Muscle layer of duodenum (tissue), 2 donors: Measurements from ENCODE around the gene ZNF419.
"Not testable (repeated sequence)": the region's sequence is repeated elsewhere in the genome, so short reads cannot be mapped to it uniquely, and the experiment has no call there.

ENCODE experiments used
- H3K27ac ChIP-seq: one replicate; pipeline ENCODE4 v1.7.0; 2013; ENCODE audit warnings: mild to moderate bottlenecking, low read length
- H3K27me3 ChIP-seq: one replicate; pipeline ENCODE4 v1.7.0; 2013; ENCODE audit warnings: low read depth, mild to moderate bottlenecking, control low read depth, low read length
- H3K36me3 ChIP-seq, 2 donors: one replicate each; pipeline ENCODE4 v1.7.0; 2013; ENCODE audit warnings: low read length in 2 of 2, control low read depth in 1 of 2, mild to moderate bottlenecking in 1 of 2; ENCODE audit not compliant: insufficient read depth in 2 of 2, control insufficient read depth in 1 of 2
- H3K4me1 ChIP-seq, 2 donors: one replicate each; pipeline ENCODE4 v1.7.0; 2013; ENCODE audit warnings: low read length in 2 of 2, mild to moderate bottlenecking in 2 of 2, control low read depth in 1 of 2, moderate library complexity in 1 of 2; ENCODE audit not compliant: insufficient read depth in 2 of 2, control insufficient read depth in 1 of 2
- H3K4me3 ChIP-seq, 2 donors: one replicate each; pipeline ENCODE4 v1.7.0; 2013; ENCODE audit warnings: low read length in 2 of 2, low read depth in 1 of 2, mild to moderate bottlenecking in 1 of 2
- H3K9me3 ChIP-seq, 2 donors: one replicate each; pipeline ENCODE4 v1.7.0; 2013; ENCODE audit warnings: low read length in 2 of 2, control low read depth in 1 of 2, mild to moderate bottlenecking in 1 of 2; ENCODE audit not compliant: control insufficient read depth in 1 of 2
- donor health status: healthy.

The ZNF419 gene

GRCh38 chr19:57488299-57488644 is 722 bp downstream of the ZNF419 start:
- Histone ChIP-seq H3K9me3 (peaks cover 0 to 10% of the 10 kb centered on the region in 2 donors), H3K4me3 (peak overlapping the region; percentile 8 to 96), H3K36me3 (peaks cover 9 to 31% of the 10 kb centered on the region in 2 donors)
- not testable (repeated sequence) for H3K27me3 ChIP-seq, H3K27ac ChIP-seq, H3K4me1 ChIP-seq

GRCh38 chr19:57499332-57499679 is 11.8 kb downstream of the ZNF419 start:
- H3K4me1 ChIP-seq, H3K27ac ChIP-seq, H3K27me3 ChIP-seq: not testable (repeated sequence)
- Histone ChIP-seq H3K36me3 (peaks cover 8 to 20% of the 10 kb centered on the region in 2 donors), H3K9me3 (peaks cover under 1 to 18% of the 10 kb centered on the region in 2 donors), H3K4me3 (peak overlapping the region in 1 of 2 donors; percentile 71)

DNA sequence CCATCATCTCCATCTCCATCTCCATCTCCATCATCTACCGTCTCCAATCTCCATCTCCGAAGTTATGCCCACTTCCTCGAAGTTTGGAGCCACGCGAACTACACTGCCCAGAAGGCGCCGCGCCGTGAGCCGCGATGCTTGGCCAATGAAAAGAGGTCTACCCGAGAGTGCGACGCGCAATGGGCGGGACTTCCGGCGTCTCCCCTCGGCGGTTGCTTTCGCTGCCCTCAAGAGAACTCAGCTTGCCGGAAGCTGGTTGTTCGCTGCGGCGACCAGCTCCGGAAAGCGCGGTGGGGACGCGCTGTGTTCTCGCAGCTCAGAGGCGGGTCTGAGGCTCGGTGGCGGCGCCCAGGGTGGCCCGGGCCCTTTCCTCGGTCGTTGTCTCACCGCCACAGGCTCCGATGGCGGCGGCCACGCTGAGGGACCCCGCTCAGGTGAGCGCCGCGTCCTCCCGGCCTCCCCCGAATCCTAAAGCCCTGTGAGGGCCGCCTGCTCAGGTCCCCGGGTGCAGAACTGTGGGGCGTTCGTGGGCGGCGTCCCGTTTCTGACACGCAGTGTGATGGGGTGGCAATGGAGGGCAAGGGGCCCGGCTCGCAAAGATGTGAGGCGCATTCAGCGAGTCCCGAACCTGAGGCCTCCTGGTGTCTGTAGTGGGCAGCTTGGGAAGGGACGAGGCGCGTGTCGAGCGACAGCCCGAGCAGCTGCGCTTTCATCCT is 12.3 kb downstream of the ZNF419 start, which contains the start of gene ZNF773:
Gene ZNF773 (plus strand): TSS at position 259 of the 716 bp plus-strand sequence. CDS start 143 bp downstream, at position 402.
- Histone ChIP-seq H3K4me3 (peak within 1 kb of the TSS; percentile 56 to 71), H3K36me3 (peaks cover 11 to 20% of the 10 kb centered on the region in 2 donors), H3K9me3 (peaks cover 0 to 19% of the 10 kb centered on the region in 2 donors)
- not testable (repeated sequence) for H3K27ac ChIP-seq, H3K27me3 ChIP-seq, H3K4me1 ChIP-seq

DNA sequence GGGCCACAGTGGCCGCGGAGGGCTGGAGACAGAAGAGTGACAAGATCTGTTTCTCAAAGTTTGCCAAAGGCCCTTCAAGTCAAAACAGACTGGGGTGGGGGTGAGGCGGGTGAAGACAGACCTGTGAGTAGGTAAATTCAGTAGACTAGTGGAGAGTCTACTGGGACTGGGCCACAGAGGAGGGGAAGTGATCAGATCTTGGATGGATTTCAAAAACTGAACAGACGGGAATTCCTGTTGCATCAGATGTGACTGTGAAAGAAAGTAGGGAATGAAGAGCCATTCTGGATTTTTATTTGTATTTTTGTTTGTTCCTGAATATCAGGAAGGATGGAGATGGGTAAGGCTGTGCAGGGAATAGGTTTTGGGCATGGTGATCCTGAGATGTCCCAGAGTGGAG is 12.8 kb downstream of the ZNF419 start:
- Histone ChIP-seq H3K9me3 (peaks cover 0 to 19% of the 10 kb centered on the region in 2 donors), H3K4me3 (peak overlapping the region; percentile 56 to 71), H3K36me3 (peaks cover 11 to 19% of the 10 kb centered on the region in 2 donors)
- H3K27me3 ChIP-seq, H3K27ac ChIP-seq, H3K4me1 ChIP-seq: not testable (repeated sequence)

DNA sequence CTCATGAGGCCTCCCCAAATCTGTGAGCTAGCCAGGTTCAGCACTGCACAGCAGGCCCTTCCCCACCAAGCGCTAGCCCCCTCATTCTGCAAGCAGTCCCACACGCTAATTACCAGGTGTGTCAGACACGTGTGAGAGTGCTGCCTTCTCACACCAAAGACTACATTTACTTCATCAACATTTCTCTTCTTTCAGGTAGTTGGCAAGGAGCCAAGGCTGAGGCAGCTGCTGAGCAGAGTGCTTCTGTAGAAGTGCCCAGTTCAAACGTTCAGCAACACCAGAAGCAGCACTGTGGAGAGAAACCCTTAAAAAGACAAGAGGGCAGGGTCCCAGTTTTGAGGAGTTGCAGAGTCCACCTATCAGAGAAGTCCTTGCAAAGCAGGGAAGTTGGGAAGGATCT is 18.6 kb downstream of the ZNF419 start:
- peaks cover 23 to 65% of the 10 kb centered on the region in 2 donors for H3K36me3 ChIP-seq
- no peaks in the 10 kb centered on the region for H3K27me3 ChIP-seq
- no peak overlapping the region for H3K27ac ChIP-seq
- H3K4me1 ChIP-seq = no peaks in the 10 kb centered on the region
- peaks cover 13 to 50% of the 10 kb centered on the region in 2 donors for H3K9me3 ChIP-seq
- peak overlapping the region in 1 of 2 donors; percentile 38 for H3K4me3 ChIP-seq

GRCh38 chr19:57511484-57511883 is 23.9 kb downstream of the ZNF419 start:
- peaks cover 16 to 81% of the 10 kb centered on the region in 2 donors for H3K36me3 ChIP-seq

GRCh38 chr19:57512845-57513244 is 25.3 kb downstream of the ZNF419 start:
- peaks cover 27 to 71% of the 10 kb centered on the region in 2 donors for H3K9me3 ChIP-seq
- no peak overlapping the region for H3K27ac ChIP-seq
- H3K36me3 ChIP-seq = peaks cover 15 to 81% of the 10 kb centered on the region in 2 donors
- peak overlapping the region in 1 of 2 donors; percentile 60 for H3K4me3 ChIP-seq
- H3K4me1 ChIP-seq = no peaks in the 10 kb centered on the region
- H3K27me3 ChIP-seq = no peaks in the 10 kb centered on the region

More at GRCh38 chr19:57511484-57511883, 23.9 kb downstream of the ZNF419 start:
- Histone ChIP-seq H3K27ac (no peak overlapping the region), H3K9me3 (peaks cover 27 to 70% of the 10 kb centered on the region in 2 donors), H3K4me3 (no peak overlapping the region), H3K4me1 (no peaks in the 10 kb centered on the region), H3K27me3 (no peaks in the 10 kb centered on the region)

- no peaks in the 10 kb centered on the region for H3K27me3 ChIP-seq
- H3K27ac ChIP-seq = no peak overlapping the region
- peak overlapping the region in 1 of 2 donors; percentile 19 for H3K4me3 ChIP-seq
- H3K9me3 ChIP-seq = peaks cover 14 to 52% of the 10 kb centered on the region in 2 donors
- peaks cover 15 to 61% of the 10 kb centered on the region in 2 donors for H3K36me3 ChIP-seq
- H3K4me1 ChIP-seq = no peaks in the 10 kb centered on the region
These were observed 27.7 kb downstream of the ZNF419 start for GRCh38 chr19:57515255-57515654.

DNA sequence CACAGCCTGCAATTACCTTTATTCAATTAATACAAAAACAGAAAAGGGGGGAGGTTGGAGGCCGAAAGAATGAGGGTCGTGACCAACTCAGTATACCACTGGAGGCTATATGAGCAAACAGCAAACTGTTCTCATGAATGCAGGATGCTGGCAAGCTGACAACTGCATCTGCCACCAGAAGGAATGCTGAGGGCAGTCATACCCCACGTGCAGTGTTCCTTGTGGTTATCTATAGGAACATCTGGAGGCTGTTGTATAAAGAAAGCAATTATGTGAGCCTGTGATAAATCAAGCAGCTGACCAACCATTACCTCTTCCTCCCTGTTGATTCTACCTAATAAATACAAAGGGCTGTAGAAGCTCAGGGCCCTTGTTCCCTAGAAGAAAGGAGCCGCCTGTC is 30.5 kb downstream of the ZNF419 start:
- not testable (repeated sequence) for H3K27me3 ChIP-seq, H3K4me1 ChIP-seq, H3K4me3 ChIP-seq, H3K27ac ChIP-seq
- Histone ChIP-seq H3K36me3 (peaks cover 14 to 48% of the 10 kb centered on the region in 2 donors), H3K9me3 (peaks cover 7 to 38% of the 10 kb centered on the region in 2 donors)

GRCh38 chr19:57527136-57527881 is 39.8 kb downstream of the ZNF419 start, which contains the start of gene ZNF549:
TSS of gene ZNF549 (plus strand) at chr19:57527356. CDS start at chr19:57527574, 218 bp downstream.
- Histone ChIP-seq H3K9me3 (peaks cover 19 to 22% of the 10 kb centered on the region in 2 donors), H3K27ac (peak within 1 kb of the TSS; percentile 41), H3K4me3 (peak within 1 kb of the TSS; percentile 86 to 88), H3K4me1 (peaks cover 0 to 9% of the 10 kb centered on the region in 2 donors), H3K27me3 (no peaks in the 10 kb centered on the region), H3K36me3 (peaks cover 17 to 24% of the 10 kb centered on the region in 2 donors)

DNA sequence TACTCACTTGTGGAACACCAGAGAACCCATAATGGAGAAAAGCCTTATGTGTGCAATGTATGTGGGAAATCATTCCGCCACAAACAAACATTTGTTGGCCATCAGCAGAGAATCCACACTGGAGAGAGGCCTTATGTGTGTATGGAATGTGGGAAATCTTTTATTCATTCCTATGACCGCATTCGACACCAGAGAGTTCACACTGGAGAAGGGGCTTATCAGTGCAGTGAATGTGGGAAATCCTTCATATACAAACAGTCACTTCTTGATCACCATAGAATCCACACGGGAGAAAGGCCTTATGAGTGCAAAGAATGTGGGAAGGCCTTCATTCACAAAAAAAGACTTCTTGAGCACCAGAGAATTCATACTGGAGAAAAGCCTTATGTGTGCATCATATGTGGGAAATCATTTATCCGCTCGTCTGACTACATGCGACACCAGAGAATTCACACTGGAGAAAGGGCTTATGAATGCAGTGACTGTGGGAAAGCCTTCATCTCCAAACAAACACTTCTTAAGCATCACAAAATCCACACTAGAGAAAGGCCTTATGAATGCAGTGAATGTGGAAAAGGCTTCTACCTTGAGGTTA is 50.5 kb downstream of the ZNF419 start:
- H3K4me3 ChIP-seq = peak overlapping the region; percentile 11 to 57
- H3K27ac ChIP-seq = no peak overlapping the region
- peaks cover 47 to 97% of the 10 kb centered on the region in 2 donors for H3K36me3 ChIP-seq
- H3K27me3 ChIP-seq = no peaks in the 10 kb centered on the region
- peaks cover 82 to 90% of the 10 kb centered on the region in 2 donors for H3K9me3 ChIP-seq
- no peaks in the 10 kb centered on the region for H3K4me1 ChIP-seq
